ENCODE results near the gene OSBPL8.

DNA sequence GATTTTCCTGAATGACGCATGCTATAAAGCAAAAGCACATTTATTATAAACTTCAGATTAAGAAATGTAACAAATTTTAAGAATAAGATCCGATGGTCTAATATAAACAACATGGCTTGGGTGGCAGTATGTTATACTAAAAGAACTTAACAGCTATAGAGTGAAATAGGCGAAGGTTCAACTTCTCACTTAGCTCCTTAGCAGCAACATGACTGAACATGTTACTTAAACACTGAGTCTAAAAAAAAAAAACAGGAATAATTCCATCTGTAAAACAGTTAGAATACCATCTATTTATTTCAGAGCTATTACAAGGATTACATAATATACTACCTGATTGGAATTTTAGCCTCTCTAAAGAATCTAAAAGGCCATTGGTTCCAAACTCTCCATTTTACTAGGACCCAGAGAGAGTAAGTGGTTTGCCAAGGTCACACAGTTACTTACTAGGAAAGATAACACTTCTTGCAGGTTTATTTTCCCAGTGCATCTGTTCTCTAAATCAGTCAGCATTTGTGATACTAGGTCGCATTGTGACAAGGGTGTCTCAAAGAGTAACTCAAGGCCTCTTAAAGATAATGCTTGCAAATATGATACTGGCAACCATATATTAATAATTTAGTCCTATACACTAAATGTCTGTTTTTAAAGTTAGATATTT, 14.8 kb downstream of the OSBPL8 start:
- TF ChIP-seq JUN (CRISPR knock-in tag; IDR thresholded peaks at IDR 0.05) (no peak), SP1 (CRISPR knock-in tag; conservative IDR thresholded peaks at IDR 0.05) (no peak), GABPB1 (CRISPR knock-in tag; IDR thresholded peaks at IDR 0.05) (no peak), CREM (CRISPR knock-in tag; IDR thresholded peaks at IDR 0.05) (no peak)
- TF ChIP-seq, protein P1, sequence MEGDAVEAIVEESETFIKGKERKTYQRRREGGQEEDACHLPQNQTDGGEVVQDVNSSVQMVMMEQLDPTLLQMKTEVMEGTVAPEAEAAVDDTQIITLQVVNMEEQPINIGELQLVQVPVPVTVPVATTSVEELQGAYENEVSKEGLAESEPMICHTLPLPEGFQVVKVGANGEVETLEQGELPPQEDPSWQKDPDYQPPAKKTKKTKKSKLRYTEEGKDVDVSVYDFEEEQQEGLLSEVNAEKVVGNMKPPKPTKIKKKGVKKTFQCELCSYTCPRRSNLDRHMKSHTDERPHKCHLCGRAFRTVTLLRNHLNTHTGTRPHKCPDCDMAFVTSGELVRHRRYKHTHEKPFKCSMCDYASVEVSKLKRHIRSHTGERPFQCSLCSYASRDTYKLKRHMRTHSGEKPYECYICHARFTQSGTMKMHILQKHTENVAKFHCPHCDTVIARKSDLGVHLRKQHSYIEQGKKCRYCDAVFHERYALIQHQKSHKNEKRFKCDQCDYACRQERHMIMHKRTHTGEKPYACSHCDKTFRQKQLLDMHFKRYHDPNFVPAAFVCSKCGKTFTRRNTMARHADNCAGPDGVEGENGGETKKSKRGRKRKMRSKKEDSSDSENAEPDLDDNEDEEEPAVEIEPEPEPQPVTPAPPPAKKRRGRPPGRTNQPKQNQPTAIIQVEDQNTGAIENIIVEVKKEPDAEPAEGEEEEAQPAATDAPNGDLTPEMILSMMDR (IDR thresholded peaks at IDR 0.05) = no peak
- TF ChIP-seq, protein P2, sequence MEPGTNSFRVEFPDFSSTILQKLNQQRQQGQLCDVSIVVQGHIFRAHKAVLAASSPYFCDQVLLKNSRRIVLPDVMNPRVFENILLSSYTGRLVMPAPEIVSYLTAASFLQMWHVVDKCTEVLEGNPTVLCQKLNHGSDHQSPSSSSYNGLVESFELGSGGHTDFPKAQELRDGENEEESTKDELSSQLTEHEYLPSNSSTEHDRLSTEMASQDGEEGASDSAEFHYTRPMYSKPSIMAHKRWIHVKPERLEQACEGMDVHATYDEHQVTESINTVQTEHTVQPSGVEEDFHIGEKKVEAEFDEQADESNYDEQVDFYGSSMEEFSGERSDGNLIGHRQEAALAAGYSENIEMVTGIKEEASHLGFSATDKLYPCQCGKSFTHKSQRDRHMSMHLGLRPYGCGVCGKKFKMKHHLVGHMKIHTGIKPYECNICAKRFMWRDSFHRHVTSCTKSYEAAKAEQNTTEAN (CRISPR knock-in tag; IDR thresholded peaks at IDR 0.05) = no peak

All from WTC11 (cell line).